SK-N-SH (cell line): ENCODE measurements around the gene TOX2. TPM values are rescaled to one million over a fixed set of nuclear protein-coding genes. Genes with fewer than 3 reads are reported as not detected.

Experiments used
- CTCF ChIA-PET: fragments of 300-600, 350-600 bp; formaldehyde crosslinking; extraction: SDS; loops from one replicate; lab custom pipeline; 2021; lab: Yijun Ruan, JAX
- POLR2A ChIA-PET: fragments of 350-600 bp; sonication (Branson Sonifier 250); formaldehyde crosslinking; extraction: SDS; loops from one replicate; lab custom pipeline; 2020; ENCODE audit warnings: antibody characterized with exemption, inconsistent platforms; lab: Yijun Ruan, JAX
- DNase-seq: peaks from one replicate; pipeline ENCODE4 v3.0.0; 2012
- H2AFZ ChIP-seq: fragments of 200-600 bp; sonication (generic); 2 replicates; pipeline ENCODE4 v1.8.1; 2016; ENCODE audit warnings: antibody characterized with exemption, mild to moderate bottlenecking, low read depth
- H3F3A ChIP-seq: fragments of 200-600 bp; sonication (generic); replicated peaks from 2 replicates; pipeline ENCODE3; 2016; ENCODE audit warnings: antibody characterized with exemption, mild to moderate bottlenecking; ENCODE audit not compliant: insufficient read depth
- H3K27ac ChIP-seq, 2 experiments: fragments of 200-500 bp in 1 of 2; fragments of 200-600 bp in 1 of 2; sonication (Bioruptor generic) in 1 of 2; sonication (generic), shearing (Covaris generic) in 1 of 2; 2 replicates each; pipeline versions ENCODE4 v1.5.1 to v1.6.1; 2014 to 2016; ENCODE audit warnings: low read depth in 2 of 2, inconsistent platforms in 1 of 2, low read length in 1 of 2, mild to moderate bottlenecking in 1 of 2, mixed read lengths in 1 of 2
- H3K27me3 ChIP-seq: fragments of 200-600 bp; sonication (generic), shearing (Covaris generic); 2 replicates; pipeline ENCODE4 v1.6.1; 2016; ENCODE audit warnings: mixed run types; ENCODE audit not compliant: insufficient read depth
- H3K36me3 ChIP-seq, 2 experiments: fragments of 200-500 bp in 1 of 2; fragments of 200-600 bp in 1 of 2; sonication (Bioruptor generic) in 1 of 2; sonication (generic) in 1 of 2; replicated peaks in 1 of 2; 2 replicates each; pipeline versions ENCODE3 to v1.5.1; 2014 to 2016; ENCODE audit warnings: low read length in 1 of 2, mild to moderate bottlenecking in 1 of 2; ENCODE audit not compliant: insufficient read depth in 2 of 2, control insufficient read depth in 1 of 2
- H3K4me1 ChIP-seq, 2 experiments: fragments of 200-500 bp in 1 of 2; fragments of 200-600 bp in 1 of 2; sonication (Bioruptor generic) in 1 of 2; sonication (generic), shearing (Covaris generic) in 1 of 2; 2 replicates each; pipeline versions ENCODE4 v1.5.1 to v1.6.1; 2014 to 2016; ENCODE audit warnings: low read depth in 1 of 2, low read length in 1 of 2, mixed run types in 1 of 2; ENCODE audit not compliant: insufficient read depth in 2 of 2, control insufficient read depth in 1 of 2
- H3K4me2 ChIP-seq: fragments of 200-600 bp; sonication (generic), shearing (Covaris generic); 2 replicates; pipeline ENCODE4 v1.6.1; 2017; ENCODE audit warnings: mixed run types
- H3K4me3 ChIP-seq, 2 experiments: fragments of 200-500 bp in 1 of 2; fragments of 200-600 bp in 1 of 2; sonication (Bioruptor generic) in 1 of 2; sonication (generic), shearing (Covaris generic) in 1 of 2; 2 replicates each; pipeline versions ENCODE4 v1.5.1 to v1.8.1; 2014 to 2016; ENCODE audit warnings: low read depth in 2 of 2, inconsistent platforms in 1 of 2, low read length in 1 of 2, mild to moderate bottlenecking in 1 of 2, mixed read lengths in 1 of 2, moderate library complexity in 1 of 2
- H3K79me2 ChIP-seq: fragments of 200-600 bp; sonication (generic); 2 replicates; pipeline ENCODE4 v1.8.1; 2017; ENCODE audit warnings: mild to moderate bottlenecking; ENCODE audit not compliant: insufficient read depth
- H3K9ac ChIP-seq: fragments of 200-600 bp; sonication (generic); 2 replicates; pipeline ENCODE4 v1.6.1; 2017; ENCODE audit warnings: mixed run types
- H3K9me2 ChIP-seq: fragments of 200-600 bp; sonication (generic); 2 replicates; pipeline ENCODE4 v1.6.1; 2017; ENCODE audit warnings: mixed run types
- H3K9me3 ChIP-seq: fragments of 200-600 bp; sonication (generic); 2 replicates; pipeline ENCODE4 v1.6.1; 2017; ENCODE audit warnings: mixed run types, mild to moderate bottlenecking, moderate library complexity
- H4K20me1 ChIP-seq: fragments of 200-600 bp; sonication (generic); 2 replicates; pipeline ENCODE4 v1.6.1; 2017; ENCODE audit warnings: mild to moderate bottlenecking, mixed run types; ENCODE audit not compliant: insufficient read depth
- CHD2 ChIP-seq: fragments of 150-350 bp; IDR thresholded peaks from 2 replicates; pipeline ENCODE4 v1.6.1; 2018; ENCODE audit warnings: low read length; ENCODE audit not compliant: partially characterized antibody
- CTCF ChIP-seq: fragments of 200-600 bp; sonication (generic); IDR thresholded peaks from 2 replicates; pipeline ENCODE4 v1.6.1; 2017; ENCODE audit warnings: antibody characterized with exemption, mild to moderate bottlenecking, moderate library complexity
- ELF1 ChIP-seq: IDR thresholded peaks from 2 replicates; pipeline ENCODE4 v1.4.0; 2012
- EZH2phosphoT487 ChIP-seq: fragments of 200-600 bp; sonication (generic); IDR thresholded peaks from 2 replicates; pipeline ENCODE4 v1.6.1; 2017; ENCODE audit warnings: low read depth, mixed run types, mild to moderate bottlenecking, antibody characterized with exemption, moderate library complexity, borderline replicate concordance
- FOSL2 ChIP-seq: IDR thresholded peaks from 2 replicates; pipeline ENCODE4 v1.4.0; 2012; ENCODE audit warnings: low read depth, mild to moderate bottlenecking, moderate library complexity, borderline replicate concordance
- IRF3 ChIP-seq: fragments of 150-350 bp; IDR thresholded peaks from 2 replicates; pipeline ENCODE4 v1.6.1; 2016; ENCODE audit warnings: mild to moderate bottlenecking, low read depth, low read length
- JUND ChIP-seq: IDR thresholded peaks from 2 replicates; pipeline ENCODE4 v1.4.0; 2012
- MAX ChIP-seq: IDR thresholded peaks from 2 replicates; pipeline ENCODE4 v1.4.0; 2012; ENCODE audit warnings: low read depth
- MEF2A ChIP-seq: IDR thresholded peaks from 2 replicates; pipeline ENCODE4 v1.4.0; 2012; ENCODE audit warnings: low read depth, borderline replicate concordance
- MXI1 ChIP-seq: IDR thresholded peaks from 2 replicates; pipeline ENCODE4 v1.6.1; 2012; ENCODE audit warnings: mild to moderate bottlenecking, low read depth, low read length, improper control_type of control experiment
- NFIC ChIP-seq: IDR thresholded peaks from 2 replicates; pipeline ENCODE4 v1.4.0; 2012; ENCODE audit warnings: borderline replicate concordance
- POLR2AphosphoS5 ChIP-seq: IDR thresholded peaks from 2 replicates; pipeline ENCODE4 v1.6.1; 2012; ENCODE audit warnings: low read depth, low read length
- SIN3A ChIP-seq: IDR thresholded peaks from 2 replicates; pipeline ENCODE4 v1.6.1; 2012; ENCODE audit warnings: low read depth, mild to moderate bottlenecking, low read length, moderate library complexity, borderline replicate concordance
- TCF12 ChIP-seq: IDR thresholded peaks from 2 replicates; pipeline ENCODE4 v1.4.0; 2012
- TEAD4 ChIP-seq: IDR thresholded peaks from 2 replicates; pipeline ENCODE4 v1.4.0; 2012; ENCODE audit warnings: mild to moderate bottlenecking, borderline replicate concordance; ENCODE audit not compliant: insufficient read depth
- USF2 ChIP-seq: fragments of 150-350 bp; IDR thresholded peaks from 2 replicates; pipeline ENCODE4 v1.6.1; 2017; ENCODE audit warnings: antibody characterized with exemption, low read length, low read depth, borderline replicate concordance
- WGBS: methylation state at CpG from one replicate; pipeline ENCODE4 v1.1.6; 2017; ENCODE audit warnings: low lambda C conversion rate; 5-methylcytosine and 5-hydroxymethylcytosine counted together
- polyA plus RNA-seq, 3 experiments: library from polyadenylated mRNA; depleted of rRNA; stranded (reverse); fragments of >200 nt; gene quantifications; 2 replicates each; pipeline ENCODE4 v1.2.3, GENCODE V29; 2012

The TOX2 gene
- polyA plus RNA-seq, 1 of the 3 experiments (the other 2 are of a cell fraction) = 15.4 TPM

GRCh38 chr20:43909720-43910119 lies 4.9 kb upstream of the TOX2 start:
- no peaks in the 10 kb centered on the region for H3K36me3 ChIP-seq
- TF ChIP-seq POLR2AphosphoS5 (no peak), EZH2phosphoT487 (no peak), NFIC (no peak)
- TF ChIP-seq, all 33 proteins: peak for 0
- H3K9me2 ChIP-seq = no peaks in the 10 kb centered on the region
- no peak overlapping the region for H3K9ac ChIP-seq
- peaks cover 0 to 4% of the 10 kb centered on the region in 2 experiments; a peak in 1 of 4 replicates for H3K4me1 ChIP-seq
- no peak for DNase-seq
- POLR2A ChIA-PET = no interaction called here
- no peak overlapping the region for H3K4me2 ChIP-seq
- no peaks in the 10 kb centered on the region for H3K27me3 ChIP-seq
- H3K27ac ChIP-seq = no peak overlapping the region
- no peak overlapping the region for H2AFZ ChIP-seq
- CTCF ChIA-PET = no interaction called here
- no peaks in the 10 kb centered on the region for H3K79me2 ChIP-seq
- no peaks in the 10 kb centered on the region for H4K20me1 ChIP-seq
- H3K9me3 ChIP-seq = 0 out of 2 replicates have a peak, but pooled peaks cover 4% of the 10 kb centered on the region
- no peak overlapping the region for H3K4me3 ChIP-seq
- H3F3A ChIP-seq = peaks cover 4% of the 10 kb centered on the region
- WGBS = 52% methylated on average over 5 of the region's 5 CpGs

- TF ChIP-seq MEF2A = no peak
- no peak for TF ChIP-seq MAX
- TF ChIP-seq IRF3 = no peak
- no peak for TF ChIP-seq CHD2
- no peak for TF ChIP-seq TEAD4
- TF ChIP-seq FOSL2 = no peak
- TF ChIP-seq MXI1 = no peak
- TF ChIP-seq JUND = no peak
- TF ChIP-seq CTCF = no peak
- TF ChIP-seq SIN3A = no peak
- no peak for TF ChIP-seq NFIC
- no peak for TF ChIP-seq USF2
- no peak for TF ChIP-seq ELF1
- TF ChIP-seq TCF12 = no peak
- Histone ChIP-seq H3K4me2 (no peak overlapping the region), H3K27ac (no peak overlapping the region), H3K36me3 (no peaks in the 10 kb centered on the region), H3K79me2 (no peaks in the 10 kb centered on the region), H4K20me1 (no peaks in the 10 kb centered on the region), H3K9me2 (no peaks in the 10 kb centered on the region), H3K27me3 (no peaks in the 10 kb centered on the region), H3K4me1 (peaks cover 0 to 10% of the 10 kb centered on the region in 2 experiments; a peak in 1 of 4 replicates), H3K9me3 (0 out of 2 replicates have a peak, but pooled peaks cover 4% of the 10 kb centered on the region), H3F3A (peaks cover 4% of the 10 kb centered on the region), H3K4me3 (no peak overlapping the region), H2AFZ (no peak overlapping the region), H3K9ac (no peak overlapping the region)
- DNase-seq = no peak
- ChIA-PET POLR2A (no interaction called here), CTCF (interaction anchor here (1.0 to 1.1 kb wide), 2 partner anchors 160 to 170 kb away, joined by 3 read pairs; no protein-coding TSS in a partner anchor)
- 74% methylated on average over 4 of the region's 4 CpGs for WGBS
Observed at GRCh38 chr20:43910564-43910963, 4.1 kb upstream of the TOX2 start.
